Inferior parietal cortex (tissue), 1 donor: ENCODE data around the gene ZCCHC9.
"Not testable (repeated sequence)": the region's sequence is repeated elsewhere in the genome, so short reads cannot be mapped to it uniquely, and the experiment has no call there.

ENCODE experiments used
- DNase-seq: peaks from one replicate; pipeline ENCODE4 v3.0.0-alpha.2; 2016; ENCODE audit errors: extremely low spot score

ZCCHC9 gene, protein sequence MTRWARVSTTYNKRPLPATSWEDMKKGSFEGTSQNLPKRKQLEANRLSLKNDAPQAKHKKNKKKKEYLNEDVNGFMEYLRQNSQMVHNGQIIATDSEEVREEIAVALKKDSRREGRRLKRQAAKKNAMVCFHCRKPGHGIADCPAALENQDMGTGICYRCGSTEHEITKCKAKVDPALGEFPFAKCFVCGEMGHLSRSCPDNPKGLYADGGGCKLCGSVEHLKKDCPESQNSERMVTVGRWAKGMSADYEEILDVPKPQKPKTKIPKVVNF

DNA sequence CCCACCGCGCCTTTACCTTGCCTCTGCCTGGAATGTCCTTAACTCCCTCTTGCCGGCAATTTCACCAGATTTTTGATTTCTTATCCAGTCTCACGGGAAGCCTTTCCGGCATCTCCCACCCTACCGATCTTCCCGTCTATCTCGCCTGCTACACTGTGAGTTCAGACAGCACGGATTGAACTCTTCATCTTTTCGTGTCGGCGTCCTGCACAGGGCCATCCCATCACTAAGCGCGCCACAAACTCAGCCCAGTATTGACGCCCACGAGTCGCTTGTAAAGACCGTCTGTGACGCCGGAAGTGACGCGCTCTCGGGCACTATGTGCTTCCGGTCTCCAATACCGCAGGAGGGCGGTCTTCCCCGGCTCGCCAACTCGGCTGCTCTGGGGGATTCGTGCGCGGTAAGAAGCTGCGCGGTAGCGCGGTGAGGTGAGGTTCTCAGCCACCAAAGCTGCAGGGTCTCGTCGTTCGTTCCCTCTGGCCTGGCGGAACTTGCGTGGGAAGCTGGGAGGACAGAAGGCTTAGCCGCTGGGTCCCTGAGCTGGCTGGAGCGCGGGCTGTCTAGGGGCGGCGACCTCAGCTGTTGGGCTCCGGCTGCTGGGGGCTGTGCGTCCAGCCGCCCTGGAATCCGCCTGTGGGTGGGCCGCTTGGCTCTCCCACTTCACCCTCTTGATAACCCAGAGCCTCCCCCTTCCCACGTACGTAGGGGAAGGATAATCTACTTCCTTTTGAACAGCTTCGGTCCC is at the start of gene ZCCHC9:
ZCCHC9 (plus strand) TSS at position 317 of the 745 bp plus-strand sequence. CDS start 3,171 bp downstream, outside the sequence.
- peak; percentile 97 for DNase-seq

DNA sequence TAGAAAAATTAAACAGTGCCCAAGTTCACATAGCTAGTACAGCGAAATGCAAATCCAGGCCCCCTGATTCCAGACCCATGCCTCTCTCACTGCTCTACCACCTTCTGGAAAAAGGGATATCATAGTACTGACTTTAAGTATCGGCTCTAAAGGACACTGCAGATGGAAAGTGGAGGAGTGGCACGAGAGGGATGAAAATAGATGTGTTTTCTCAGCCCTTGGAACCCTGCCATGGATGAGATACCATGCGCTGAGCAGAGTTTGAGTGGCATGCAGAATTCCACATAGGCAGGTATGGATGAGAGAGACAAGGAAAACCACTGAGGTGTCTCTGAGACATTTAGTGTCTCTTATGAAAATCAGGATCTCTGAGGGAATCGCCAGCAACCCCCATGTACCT is 49.5 kb upstream of the ZCCHC9 start:
- DNase-seq = no peak

- no peak for DNase-seq
These were observed 48.5 kb upstream of the ZCCHC9 start for GRCh38 chr5:81252904-81253303.

DNA sequence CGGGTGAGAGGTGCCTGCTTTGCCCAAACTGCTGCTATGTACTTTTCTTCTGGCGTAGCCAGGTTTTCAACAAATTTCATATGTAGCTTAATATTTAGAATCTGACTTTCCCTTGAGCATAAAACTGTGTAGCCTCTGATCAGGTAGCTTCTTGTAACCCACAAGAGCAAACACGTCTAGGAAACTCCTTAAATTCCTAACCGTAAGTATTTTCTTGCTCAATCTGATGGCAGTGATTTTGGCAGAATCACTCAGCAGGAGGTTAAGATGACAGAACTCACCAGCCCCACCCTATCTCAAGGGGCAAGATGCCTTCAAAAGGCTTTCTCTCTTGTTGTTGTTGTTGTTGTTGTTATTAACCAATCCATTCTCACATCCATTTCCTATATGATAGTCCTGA is 47.5 kb upstream of the ZCCHC9 start:
- no peak for DNase-seq

DNA sequence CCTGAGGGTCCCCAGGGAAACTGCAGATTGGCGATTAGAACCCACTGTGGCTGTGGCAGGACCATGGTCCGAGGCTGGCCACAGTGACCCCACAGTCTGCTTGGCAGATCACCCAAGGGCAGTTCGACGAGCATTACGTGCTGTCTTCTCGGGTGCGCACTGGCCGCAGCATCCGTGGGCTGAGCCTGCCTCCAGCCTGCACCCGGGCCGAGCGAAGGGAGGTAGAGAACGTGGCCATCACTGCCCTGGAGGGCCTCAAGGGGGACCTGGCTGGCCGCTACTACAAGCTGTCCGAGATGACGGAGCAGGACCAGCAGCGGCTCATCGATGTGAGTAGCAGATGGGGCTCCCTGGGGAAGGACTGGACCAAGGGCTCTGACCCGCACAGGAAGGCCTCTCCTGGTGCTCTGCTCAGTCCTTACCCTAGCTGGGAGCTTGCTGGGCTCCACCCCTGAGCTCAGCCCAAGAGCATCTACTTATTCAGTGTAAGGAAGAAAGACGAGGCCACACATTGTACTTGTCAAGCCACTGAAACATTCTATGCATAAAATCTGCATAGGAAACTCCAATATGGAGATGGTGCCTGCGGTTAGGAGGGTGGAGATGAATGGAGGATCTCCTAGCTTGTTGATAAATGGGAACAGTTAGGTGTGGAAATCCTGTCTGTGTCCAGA is 46.4 kb upstream of the ZCCHC9 start:
- DNase-seq = no peak

- no peak for DNase-seq
These were observed 44.6 kb upstream of the ZCCHC9 start for GRCh38 chr5:81256766-81257165.

DNA sequence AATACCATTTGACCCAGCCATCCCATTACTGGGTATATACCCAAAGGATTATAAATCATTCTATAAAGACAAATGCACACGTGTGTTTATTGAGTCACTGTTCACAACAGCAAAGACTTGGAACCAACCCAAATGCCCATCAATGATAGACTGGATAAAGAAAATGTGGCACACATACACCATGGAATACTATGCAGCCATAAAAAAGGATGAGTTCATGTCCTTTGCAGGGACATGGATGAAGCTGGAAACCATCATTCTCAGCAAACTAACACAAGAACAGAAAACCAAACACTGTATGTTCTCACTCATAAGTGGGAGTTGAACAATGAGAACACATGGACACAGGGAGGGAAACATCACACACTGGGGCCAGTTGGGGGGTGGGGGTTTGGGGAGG is 38.6 kb upstream of the ZCCHC9 start:
- DNase-seq = not testable (repeated sequence)

- no peak for DNase-seq
These were observed 36.3 kb upstream of the ZCCHC9 start for GRCh38 chr5:81265101-81265500.

DNA sequence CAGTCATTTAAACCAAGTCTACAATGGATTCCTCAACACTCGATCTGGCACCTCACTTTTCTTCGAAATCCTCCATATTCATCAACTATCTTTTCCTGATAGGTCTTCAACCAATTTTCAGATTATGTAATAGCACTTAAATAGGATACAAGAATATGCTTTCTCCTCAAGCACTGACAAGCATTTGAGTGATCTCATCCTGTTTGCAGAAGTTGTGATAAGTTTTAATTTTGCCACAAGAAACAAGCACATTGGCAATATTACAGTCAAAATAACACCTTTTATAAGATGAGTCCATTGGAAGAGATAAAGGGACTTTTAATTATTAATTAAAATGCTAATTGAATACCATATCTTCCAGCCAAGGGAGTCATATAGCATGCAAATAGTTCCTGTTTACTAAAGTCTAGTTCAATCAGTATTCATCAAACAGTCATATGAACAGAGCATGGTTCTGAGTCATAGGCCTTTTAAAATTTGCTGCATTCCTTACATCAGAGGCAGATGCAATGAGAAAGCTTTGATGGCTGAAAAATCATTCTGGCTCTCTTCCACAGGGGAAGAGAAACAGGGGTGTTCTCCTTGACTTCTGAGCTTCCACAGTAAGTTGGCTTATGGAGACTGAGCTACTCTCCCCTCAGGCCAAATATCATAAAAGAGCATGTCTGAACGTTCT is 32.7 kb upstream of the ZCCHC9 start:
- DNase-seq = peak; percentile 34

DNA sequence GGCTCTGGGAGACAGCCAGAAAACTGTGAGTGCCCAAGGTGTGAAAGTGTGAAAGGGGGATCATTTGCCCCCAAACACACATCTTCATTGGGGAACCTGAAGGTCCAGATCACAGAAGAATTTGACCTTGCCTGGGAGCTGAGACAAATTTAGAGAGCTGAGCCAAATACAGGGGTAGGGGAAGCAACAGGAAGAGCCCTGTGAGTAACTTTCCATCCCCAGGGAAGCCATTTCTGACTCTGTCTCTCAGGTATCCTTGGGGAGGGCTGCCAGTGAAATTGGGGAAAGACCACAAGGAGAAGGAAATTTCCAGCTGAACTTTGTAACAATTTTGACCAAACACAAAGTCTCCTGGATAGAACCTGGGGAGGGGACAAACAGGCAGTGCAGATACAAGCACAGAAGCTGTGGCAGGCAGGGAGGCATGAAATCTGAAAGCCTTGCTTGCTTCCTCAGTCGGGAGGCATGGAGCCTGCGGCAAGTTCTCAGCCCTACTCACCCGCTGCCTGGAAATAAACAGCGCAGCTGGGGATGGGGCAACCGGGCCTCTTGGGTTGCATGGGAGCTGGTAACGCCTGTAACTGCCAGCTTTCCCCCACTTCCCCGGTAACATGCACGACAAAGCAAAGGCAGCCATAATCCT is 31.5 kb upstream of the ZCCHC9 start:
- no peak for DNase-seq

DNA sequence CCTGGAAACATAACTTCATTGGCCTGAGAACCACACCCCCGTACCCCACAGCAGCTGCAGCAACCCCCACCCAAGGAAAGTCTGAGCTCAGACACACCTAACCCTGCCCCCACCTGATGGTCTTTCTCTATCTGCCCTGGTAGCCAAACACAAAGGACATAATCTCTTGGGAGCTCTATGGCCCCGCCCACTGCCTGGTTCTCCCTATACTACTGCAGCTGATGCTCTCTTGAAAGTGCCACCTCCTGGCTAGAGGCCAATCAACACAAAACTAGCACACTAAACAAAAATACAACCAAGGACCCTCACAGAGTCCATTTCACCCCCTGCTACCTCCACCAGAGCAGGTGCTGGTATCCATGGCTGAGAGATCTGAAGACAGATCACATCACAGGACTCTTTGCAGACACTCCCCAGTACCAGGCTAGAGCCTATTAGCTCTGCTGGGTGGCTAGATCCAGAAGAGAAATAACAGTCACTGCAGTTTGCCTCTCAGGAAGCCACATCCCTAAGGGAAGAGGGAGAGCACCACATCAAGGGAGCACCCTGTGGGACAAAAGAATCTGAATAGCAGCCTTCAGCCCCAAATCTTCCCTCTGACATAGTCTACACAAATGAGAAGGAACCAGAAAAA is 30.9 kb upstream of the ZCCHC9 start:
- DNase-seq = not testable (repeated sequence)

DNA sequence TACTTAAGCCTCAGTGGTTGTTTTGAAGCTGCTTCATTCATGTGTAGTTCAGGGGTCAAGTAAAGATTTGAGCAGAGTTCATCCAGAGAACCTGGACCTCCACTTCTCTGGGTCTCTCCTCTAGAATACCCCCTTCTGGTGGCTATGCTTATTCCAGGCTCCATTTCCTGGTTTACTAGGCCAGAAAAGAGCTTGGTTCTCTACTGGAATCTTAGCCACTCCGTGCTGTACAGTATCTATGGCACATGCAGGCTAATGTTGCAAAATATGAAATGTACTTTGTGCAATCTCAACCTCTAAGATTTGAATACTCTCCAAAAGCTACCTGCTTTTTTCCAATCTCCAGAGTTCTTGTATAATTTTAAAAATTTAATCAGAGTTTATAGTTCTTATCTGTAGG is 17.4 kb upstream of the ZCCHC9 start:
- no peak for DNase-seq

DNA sequence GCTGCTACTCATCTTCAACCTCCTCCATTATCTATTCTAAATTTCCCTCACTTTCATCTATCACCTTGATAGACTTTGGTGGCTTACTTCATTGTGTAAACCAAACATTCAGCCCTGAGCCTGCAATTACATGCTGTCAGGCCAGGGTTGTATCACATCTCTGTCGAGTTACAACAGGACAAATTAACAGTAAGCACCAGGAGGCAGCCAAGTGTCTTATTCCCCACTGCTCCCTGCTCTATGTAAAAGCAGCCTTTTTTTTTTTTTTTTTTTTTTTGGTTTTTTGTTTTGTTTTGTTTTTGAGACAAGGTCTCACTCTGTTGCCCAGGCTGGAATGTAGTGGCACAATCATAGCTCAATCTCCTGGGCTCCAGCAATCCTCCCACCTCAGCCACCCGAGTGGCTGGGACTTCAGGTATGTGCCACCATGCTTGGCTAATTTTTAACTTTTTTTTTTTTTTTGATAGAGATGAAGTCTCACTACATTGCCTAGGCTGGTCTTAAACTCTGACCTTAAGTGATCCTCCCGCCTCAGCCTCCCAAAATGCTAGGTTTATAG is 15.2 kb upstream of the ZCCHC9 start:
- no peak for DNase-seq

DNA sequence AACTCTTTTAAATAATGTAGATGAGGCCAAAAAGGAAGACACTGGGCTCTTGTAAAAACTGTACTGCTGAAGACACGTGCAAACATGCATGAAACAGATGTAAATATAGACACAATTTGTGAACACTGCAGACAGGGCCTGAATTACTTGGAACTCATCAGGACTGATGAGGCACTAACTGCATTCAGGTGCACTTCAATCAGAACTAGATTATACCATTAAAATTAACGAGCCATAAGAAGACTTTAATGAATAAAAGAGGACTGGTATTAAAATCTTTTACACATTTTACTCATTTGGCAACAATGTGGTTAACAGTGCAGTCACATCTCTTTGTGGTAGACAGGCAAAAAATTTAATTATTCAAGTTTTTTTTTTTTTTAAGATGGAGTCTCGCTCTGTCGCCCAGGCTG is 13.4 kb upstream of the ZCCHC9 start:
- no peak for DNase-seq

- DNase-seq = no peak
These were observed 11.2 kb upstream of the ZCCHC9 start for GRCh38 chr5:81290146-81290545.

- no peak for DNase-seq
These were observed 9.3 kb upstream of the ZCCHC9 start for GRCh38 chr5:81292130-81292529.

- DNase-seq = not testable (repeated sequence)
These were observed 7.4 kb upstream of the ZCCHC9 start for GRCh38 chr5:81294021-81294420.

DNA sequence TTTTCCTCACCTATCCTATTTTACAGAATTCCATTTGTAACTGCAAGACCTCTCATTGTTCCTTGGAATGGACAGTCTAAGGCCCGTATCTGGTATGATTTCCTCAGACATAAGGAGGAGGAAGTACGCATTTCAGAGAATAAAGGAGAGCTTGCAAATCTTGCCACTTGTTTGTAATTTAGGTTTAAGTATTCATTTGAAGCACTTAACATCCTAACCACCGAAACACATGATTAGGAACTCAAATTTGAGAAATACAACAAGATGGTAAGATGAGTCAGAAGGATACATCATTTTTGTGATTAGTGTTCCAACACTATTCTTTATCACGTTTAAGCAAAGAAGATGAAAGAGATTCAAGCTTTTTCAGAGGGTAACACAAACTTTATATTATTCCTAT is 3.9 kb upstream of the ZCCHC9 start:
- no peak for DNase-seq

DNA sequence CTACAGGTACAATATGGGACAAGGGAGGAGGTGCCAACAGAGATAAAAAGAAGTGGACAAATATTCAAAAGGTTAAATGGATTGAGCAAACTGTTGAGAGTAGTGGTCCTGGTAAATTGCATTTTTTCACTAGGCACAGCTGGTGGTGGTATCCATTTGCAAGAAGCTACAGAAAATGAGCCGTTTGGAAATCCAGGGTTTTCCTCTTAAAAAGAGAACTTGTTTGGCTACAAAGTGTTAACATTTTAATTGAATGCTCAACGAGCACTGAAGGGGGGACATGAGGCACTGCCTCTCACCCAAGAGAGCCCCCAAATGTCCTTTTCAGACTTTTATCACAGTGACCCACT is 491 bp upstream of the ZCCHC9 start:
- DNase-seq = no peak

GRCh38 chr5:81302596-81302995 is 1.2 kb downstream of the ZCCHC9 start:
- no peak for DNase-seq

DNA sequence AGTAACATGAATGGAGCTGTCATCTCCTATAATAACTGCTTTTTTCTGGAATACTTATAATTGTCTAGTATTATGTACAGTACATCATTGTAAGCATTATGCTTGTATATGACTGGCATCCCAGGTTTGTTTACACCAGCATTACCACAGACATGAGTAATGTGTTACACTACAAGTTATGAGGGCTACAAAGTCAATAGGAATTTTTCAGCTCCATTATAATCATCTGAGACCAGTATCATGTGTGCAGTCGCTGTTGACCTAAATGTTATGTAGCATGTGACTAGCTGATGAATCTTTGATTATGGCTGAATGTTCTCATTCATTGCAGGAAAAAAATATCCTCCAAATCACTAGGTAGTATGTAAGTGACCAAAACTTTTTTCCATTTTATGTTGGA is 2.2 kb downstream of the ZCCHC9 start:
- DNase-seq = no peak
